ENCODE measurements around the gene KCTD10. TPM values are rescaled to one million over a fixed set of nuclear protein-coding genes. Genes with fewer than 3 reads are reported as not detected.

The KCTD10 gene
- total RNA-seq, 4 donors from 2014 or later = 67.2 to 126 (median 79.5) TPM

- H3K4me3 ChIP-seq = no peak overlapping the region
- peaks cover 61 to 81% (median 68%) of the 10 kb centered on the region in 4 donors for H3K4me1 ChIP-seq
- H3K27me3 ChIP-seq = no peaks in the 10 kb centered on the region
- H3K9me3 ChIP-seq = no peaks in the 10 kb centered on the region
- intact Hi-C loops (cut with DNase I; ENCODE audit: low total_unique reads) = no loop called here
- in situ Hi-C loops (cut with MboI; ENCODE audit: low pct_ligation_motif_present in 1 of 4, low pct_unique_long_range_greater_than_20kb in 1 of 4, low sequenced_read_pairs in 3 of 4) = no loop called here
- H3K27ac ChIP-seq = peak overlapping the region; percentile 91 to 97 (median 94)
- peaks cover 0 to 21% (median 10%) of the 10 kb centered on the region in 4 donors for H3K36me3 ChIP-seq
- DNase-seq = no peak
- no peak for TF ChIP-seq EP300 (IDR thresholded peaks at IDR 0.05; ENCODE audit: low read depth)
- TF ChIP-seq CTCF (IDR thresholded peaks at IDR 0.05) = no peak
- no peak for TF ChIP-seq POLR2AphosphoS5 (IDR thresholded peaks at IDR 0.05)
- no peak for TF ChIP-seq POLR2A (IDR thresholded peaks at IDR 0.05)
- 85% methylated on average over 13 of the region's 13 CpGs; no CpG with 5 or more reads in 1 of the 2 donors for WGBS, 2 donors (ENCODE audit: low coverage in 1 of 2)
Observed at GRCh38 chr12:109460538-109460937, 16.6 kb downstream of the KCTD10 start.

GRCh38 chr12:109459247-109459646, 17.9 kb downstream of the KCTD10 start:
- in situ Hi-C loops (cut with MboI; ENCODE audit: low pct_ligation_motif_present in 1 of 4, low pct_unique_long_range_greater_than_20kb in 1 of 4, low sequenced_read_pairs in 3 of 4) = no loop called here
- Histone ChIP-seq H3K27me3 (no peaks in the 10 kb centered on the region), H3K27ac (peak overlapping the region; percentile 91 to 97 (median 94)), H3K4me3 (no peak overlapping the region), H3K9me3 (no peaks in the 10 kb centered on the region), H3K4me1 (peaks cover 48 to 68% (median 59%) of the 10 kb centered on the region in 4 donors), H3K36me3 (peaks cover 0 to 32% (median 18%) of the 10 kb centered on the region in 4 donors)
- intact Hi-C loops (cut with DNase I; ENCODE audit: low total_unique reads) = no loop called here
- WGBS, 2 donors (ENCODE audit: low coverage in 1 of 2) = 56 to 72% methylated on average over 6 of the region's 6 CpGs
- no peak for DNase-seq
- TF ChIP-seq CTCF (IDR thresholded peaks at IDR 0.05) = no peak
- TF ChIP-seq POLR2A (IDR thresholded peaks at IDR 0.05) = no peak
- no peak for TF ChIP-seq EP300 (IDR thresholded peaks at IDR 0.05; ENCODE audit: low read depth)
- TF ChIP-seq POLR2AphosphoS5 (IDR thresholded peaks at IDR 0.05) = no peak

GRCh38 chr12:109458771-109459208, 18.3 kb downstream of the KCTD10 start:
- TF ChIP-seq POLR2AphosphoS5 (IDR thresholded peaks at IDR 0.05) = no peak
- TF ChIP-seq EP300 (IDR thresholded peaks at IDR 0.05; ENCODE audit: low read depth) = no peak
- no peak for TF ChIP-seq CTCF (IDR thresholded peaks at IDR 0.05)
- TF ChIP-seq POLR2A (IDR thresholded peaks at IDR 0.05) = no peak
- no peak for DNase-seq
- WGBS, 2 donors (ENCODE audit: low coverage in 1 of 2) = 72 to 80% methylated on average over 4 to 6 of the region's 6 CpGs
- Histone ChIP-seq H3K4me1 (peaks cover 44 to 64% (median 54%) of the 10 kb centered on the region in 4 donors), H3K27ac (peak overlapping the region; percentile 91 to 97 (median 94)), H3K4me3 (no peak overlapping the region), H3K9me3 (no peaks in the 10 kb centered on the region), H3K27me3 (no peaks in the 10 kb centered on the region), H3K36me3 (peaks cover 0 to 36% (median 20%) of the 10 kb centered on the region in 4 donors)
- intact Hi-C loops (cut with DNase I; ENCODE audit: low total_unique reads) = no loop called here
- in situ Hi-C loops (cut with MboI; ENCODE audit: low pct_ligation_motif_present in 1 of 4, low pct_unique_long_range_greater_than_20kb in 1 of 4, low sequenced_read_pairs in 3 of 4) = no loop called here

GRCh38 chr12:109458086-109458485, 19.0 kb downstream of the KCTD10 start:
- H3K27ac ChIP-seq = peak overlapping the region; percentile 91 to 97 (median 94)
- intact Hi-C loops (cut with DNase I; ENCODE audit: low total_unique reads) (no loop called here), in situ Hi-C loops (cut with MboI; ENCODE audit: low pct_ligation_motif_present in 1 of 4, low pct_unique_long_range_greater_than_20kb in 1 of 4, low sequenced_read_pairs in 3 of 4) (no loop called here)
- no peak overlapping the region for H3K4me3 ChIP-seq
- H3K9me3 ChIP-seq = no peaks in the 10 kb centered on the region
- WGBS, 2 donors (ENCODE audit: low coverage in 1 of 2) = 56 to 79% methylated on average over 2 to 4 of the region's 4 CpGs
- no peaks in the 10 kb centered on the region for H3K27me3 ChIP-seq
- H3K36me3 ChIP-seq = peaks cover 0 to 43% (median 20%) of the 10 kb centered on the region in 4 donors
- DNase-seq = no peak
- H3K4me1 ChIP-seq = peaks cover 38 to 57% (median 48%) of the 10 kb centered on the region in 4 donors
- no peak for TF ChIP-seq POLR2A (IDR thresholded peaks at IDR 0.05)
- no peak for TF ChIP-seq EP300 (IDR thresholded peaks at IDR 0.05; ENCODE audit: low read depth)
- no peak for TF ChIP-seq CTCF (IDR thresholded peaks at IDR 0.05)
- TF ChIP-seq POLR2AphosphoS5 (IDR thresholded peaks at IDR 0.05) = no peak

Measured in transverse colon (tissue), 4 donors.